ENCODE measurements around the gene USP34. TPM values are rescaled to one million over a fixed set of nuclear protein-coding genes. Genes with fewer than 3 reads are reported as not detected.

Gene USP34
- total and polyA plus RNA-seq, 2 experiments from 2014 or later = 81.8 to 157 TPM

GRCh38 chr2:61361068-61361467, 109.8 kb downstream of the USP34 start (continued):
- no peak for TF ChIP-seq ZNF462 (CRISPR knock-in tag; IDR thresholded peaks at IDR 0.05)
- TF ChIP-seq STAT1 (IDR thresholded peaks at IDR 0.05; ENCODE audit: unreplicated experiment) = no peak
- no peak for TF ChIP-seq NANOG (IDR thresholded peaks at IDR 0.05; ENCODE audit: borderline replicate concordance)

GRCh38 chr2:61359058-61359457, 111.8 kb downstream of the USP34 start:
- no peak overlapping the region for H3K4me3 Mint-ChIP-seq
- no peaks in the 10 kb centered on the region for H3K27me3 ChIP-seq (ENCODE audit: insufficient read depth)
- H3K36me3 ChIP-seq (ENCODE audit: insufficient read depth) = no peaks in the 10 kb centered on the region
- peaks cover 17% of the 10 kb centered on the region; the same call in 2 of the 3 replicates for H3K36me3 Mint-ChIP-seq (ENCODE audit: low read depth)
- ATAC-seq (no peak), DNase-seq (ENCODE audit: low spot score) (no peak)
- peaks cover 80% of the 10 kb centered on the region for H3K79me2 ChIP-seq (replicated peaks; ENCODE audit: insufficient read depth)
- H3F3A ChIP-seq (replicated peaks; ENCODE audit: low read depth) = no peaks in the 10 kb centered on the region
- H3K27me3 Mint-ChIP-seq (ENCODE audit: insufficient read depth, low read depth, poor library complexity) = peaks cover 6% of the 10 kb centered on the region
- H3K9me3 Mint-ChIP-seq = no peaks in the 10 kb centered on the region
- H3K9me2 ChIP-seq (ENCODE audit: insufficient read depth) = no peaks in the 10 kb centered on the region
- H4K20me1 ChIP-seq (replicated peaks; ENCODE audit: insufficient read depth) = no peaks in the 10 kb centered on the region
- no peak overlapping the region for H3K4me2 ChIP-seq
- H3K4me1 Mint-ChIP-seq = peaks cover 24% of the 10 kb centered on the region
- no peak overlapping the region for H3K4me3 ChIP-seq
- H3K27ac Mint-ChIP-seq = no peak overlapping the region
- H3K4me1 ChIP-seq (ENCODE audit: insufficient read depth) = peaks cover 6% of the 10 kb centered on the region; the same call in 1 of the 2 replicates
- H2AFZ ChIP-seq = no peak overlapping the region
- H3K27ac ChIP-seq (ENCODE audit: low read depth) = no peak overlapping the region
- TF ChIP-seq, protein P1, sequence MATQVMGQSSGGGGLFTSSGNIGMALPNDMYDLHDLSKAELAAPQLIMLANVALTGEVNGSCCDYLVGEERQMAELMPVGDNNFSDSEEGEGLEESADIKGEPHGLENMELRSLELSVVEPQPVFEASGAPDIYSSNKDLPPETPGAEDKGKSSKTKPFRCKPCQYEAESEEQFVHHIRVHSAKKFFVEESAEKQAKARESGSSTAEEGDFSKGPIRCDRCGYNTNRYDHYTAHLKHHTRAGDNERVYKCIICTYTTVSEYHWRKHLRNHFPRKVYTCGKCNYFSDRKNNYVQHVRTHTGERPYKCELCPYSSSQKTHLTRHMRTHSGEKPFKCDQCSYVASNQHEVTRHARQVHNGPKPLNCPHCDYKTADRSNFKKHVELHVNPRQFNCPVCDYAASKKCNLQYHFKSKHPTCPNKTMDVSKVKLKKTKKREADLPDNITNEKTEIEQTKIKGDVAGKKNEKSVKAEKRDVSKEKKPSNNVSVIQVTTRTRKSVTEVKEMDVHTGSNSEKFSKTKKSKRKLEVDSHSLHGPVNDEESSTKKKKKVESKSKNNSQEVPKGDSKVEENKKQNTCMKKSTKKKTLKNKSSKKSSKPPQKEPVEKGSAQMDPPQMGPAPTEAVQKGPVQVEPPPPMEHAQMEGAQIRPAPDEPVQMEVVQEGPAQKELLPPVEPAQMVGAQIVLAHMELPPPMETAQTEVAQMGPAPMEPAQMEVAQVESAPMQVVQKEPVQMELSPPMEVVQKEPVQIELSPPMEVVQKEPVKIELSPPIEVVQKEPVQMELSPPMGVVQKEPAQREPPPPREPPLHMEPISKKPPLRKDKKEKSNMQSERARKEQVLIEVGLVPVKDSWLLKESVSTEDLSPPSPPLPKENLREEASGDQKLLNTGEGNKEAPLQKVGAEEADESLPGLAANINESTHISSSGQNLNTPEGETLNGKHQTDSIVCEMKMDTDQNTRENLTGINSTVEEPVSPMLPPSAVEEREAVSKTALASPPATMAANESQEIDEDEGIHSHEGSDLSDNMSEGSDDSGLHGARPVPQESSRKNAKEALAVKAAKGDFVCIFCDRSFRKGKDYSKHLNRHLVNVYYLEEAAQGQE (IDR thresholded peaks at IDR 0.05; ENCODE audit: unreplicated experiment) = no peak
- no peak for TF ChIP-seq ZNF462 (CRISPR knock-in tag; IDR thresholded peaks at IDR 0.05)
- TF ChIP-seq JUNB (IDR thresholded peaks at IDR 0.05; ENCODE audit: unreplicated experiment) = no peak
- TF ChIP-seq ZNF331 (CRISPR knock-in tag; IDR thresholded peaks at IDR 0.05; ENCODE audit: low read depth) = no peak
